ENCODE results near the gene LSM5. TPM values are rescaled to one million over a fixed set of nuclear protein-coding genes. Genes with fewer than 3 reads are reported as not detected.
"Not testable (repeated sequence)": the region's sequence is repeated elsewhere in the genome, so short reads cannot be mapped to it uniquely, and the experiment has no call there.

The LSM5 gene
- total RNA-seq, 1 experiment from 2014 or later: 86.8 TPM

DNA sequence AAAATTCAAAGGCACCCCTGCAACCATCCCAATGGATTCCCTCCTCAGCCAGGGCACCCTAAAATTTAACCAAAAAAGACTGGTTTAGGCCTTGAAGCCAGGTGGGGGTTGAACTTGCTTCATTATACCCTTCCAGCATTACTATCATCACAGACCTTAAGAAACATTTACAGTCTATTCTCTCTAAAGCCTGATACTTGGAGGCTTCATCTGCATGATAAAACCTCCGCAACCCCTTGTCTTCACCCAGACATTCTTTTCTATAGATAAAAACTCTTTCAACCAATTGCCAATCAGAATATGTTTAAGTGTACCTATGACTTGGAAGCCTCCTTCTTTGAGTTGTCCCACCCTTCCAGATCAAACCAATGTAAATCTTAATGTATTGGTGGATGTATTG lies 23.0 kb upstream of the LSM5 start:
- DNase-seq (ENCODE audit: low read depth, low spot score): no peak
- in situ Hi-C loops (cut with HindIII; ENCODE audit: low pct_unique_long_range_greater_than_20kb, low sequenced_read_pairs): no loop called here

DNA sequence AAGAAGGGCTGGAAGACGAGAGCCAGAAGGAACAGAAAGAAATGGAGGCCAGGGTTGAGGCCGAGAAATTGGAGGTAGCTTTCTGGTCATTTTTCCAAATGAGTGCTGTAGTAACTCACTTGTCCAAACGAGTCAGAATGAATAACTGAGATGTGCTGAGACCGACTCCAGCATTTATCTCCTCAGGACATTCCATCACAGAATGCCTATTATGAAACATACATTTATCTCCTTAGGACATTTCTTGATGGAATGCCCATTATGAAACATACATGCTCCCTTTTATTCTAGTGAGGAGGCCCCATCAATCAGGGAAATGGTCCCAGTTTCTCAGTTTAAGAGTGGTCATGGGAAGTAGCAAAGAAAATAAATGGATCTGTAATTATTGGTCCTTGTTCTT lies 21.6 kb upstream of the LSM5 start:
- no peak for DNase-seq (ENCODE audit: low read depth, low spot score)
- in situ Hi-C loops (cut with HindIII; ENCODE audit: low pct_unique_long_range_greater_than_20kb, low sequenced_read_pairs): no loop called here

- no peak for DNase-seq (ENCODE audit: low read depth, low spot score)
- in situ Hi-C loops (cut with HindIII; ENCODE audit: low pct_unique_long_range_greater_than_20kb, low sequenced_read_pairs): no loop called here
Observed at GRCh38 chr7:32507414-32507813, 17.2 kb upstream of the LSM5 start.

- peak; percentile 36 for DNase-seq (ENCODE audit: low read depth, low spot score)
- in situ Hi-C loops (cut with HindIII; ENCODE audit: low pct_unique_long_range_greater_than_20kb, low sequenced_read_pairs): no loop called here
Observed at GRCh38 chr7:32506266-32507054, 16.3 kb upstream of the LSM5 start.

- in situ Hi-C loops (cut with HindIII; ENCODE audit: low pct_unique_long_range_greater_than_20kb, low sequenced_read_pairs): no loop called here
- no peak for DNase-seq (ENCODE audit: low read depth, low spot score)
Observed at GRCh38 chr7:32502728-32503127, 12.5 kb upstream of the LSM5 start.

DNA sequence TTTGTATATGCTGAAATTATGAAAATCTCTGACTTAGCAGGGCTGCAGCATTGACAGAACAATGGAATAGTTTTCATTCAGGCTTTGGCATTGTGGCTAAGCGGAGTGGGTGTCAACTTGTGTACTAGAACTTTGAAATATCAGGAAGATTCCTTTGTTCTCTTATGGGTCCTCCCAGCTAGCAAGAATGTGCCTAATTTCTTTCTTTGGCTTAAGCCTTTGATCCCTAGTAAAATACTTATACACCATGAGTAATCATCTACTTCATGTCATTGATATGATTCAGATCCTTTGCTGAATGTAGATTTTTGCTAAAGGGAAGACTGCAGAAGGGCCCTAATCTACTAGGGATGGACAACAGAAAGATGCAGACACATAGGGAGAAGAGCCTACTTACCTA lies 11.3 kb upstream of the LSM5 start:
- no peak for DNase-seq (ENCODE audit: low read depth, low spot score)
- in situ Hi-C loops (cut with HindIII; ENCODE audit: low pct_unique_long_range_greater_than_20kb, low sequenced_read_pairs): no loop called here

DNA sequence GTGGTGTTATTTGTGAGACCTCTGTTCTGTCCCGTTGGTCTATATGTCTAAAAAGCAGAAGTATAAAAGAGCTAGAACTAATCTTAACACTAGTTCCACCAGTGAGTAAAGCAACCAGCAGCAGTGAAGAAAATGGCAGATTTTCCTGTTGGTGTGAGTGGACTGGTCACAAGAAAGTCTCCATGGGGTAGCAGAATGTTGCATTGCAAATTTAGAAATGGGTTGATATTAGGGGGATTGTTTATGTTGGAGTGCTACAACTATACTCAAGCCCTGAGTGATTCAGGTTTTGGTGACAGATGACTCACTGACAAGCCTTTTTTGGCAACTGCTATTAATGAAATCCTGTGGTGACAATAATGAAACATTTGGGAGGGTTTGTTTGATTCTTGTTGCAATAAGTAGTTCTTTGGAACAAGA lies 10.8 kb upstream of the LSM5 start:
- DNase-seq (ENCODE audit: low read depth, low spot score): no peak
- in situ Hi-C loops (cut with HindIII; ENCODE audit: low pct_unique_long_range_greater_than_20kb, low sequenced_read_pairs): no loop called here

GRCh38 chr7:32500216-32500615 lies 10.0 kb upstream of the LSM5 start:
- DNase-seq (ENCODE audit: low read depth, low spot score); in situ Hi-C loops (cut with HindIII; ENCODE audit: low pct_unique_long_range_greater_than_20kb, low sequenced_read_pairs): not testable (repeated sequence)

GRCh38 chr7:32499755-32500154 lies 9.6 kb upstream of the LSM5 start:
- in situ Hi-C loops (cut with HindIII; ENCODE audit: low pct_unique_long_range_greater_than_20kb, low sequenced_read_pairs); DNase-seq (ENCODE audit: low read depth, low spot score): not testable (repeated sequence)

DNA sequence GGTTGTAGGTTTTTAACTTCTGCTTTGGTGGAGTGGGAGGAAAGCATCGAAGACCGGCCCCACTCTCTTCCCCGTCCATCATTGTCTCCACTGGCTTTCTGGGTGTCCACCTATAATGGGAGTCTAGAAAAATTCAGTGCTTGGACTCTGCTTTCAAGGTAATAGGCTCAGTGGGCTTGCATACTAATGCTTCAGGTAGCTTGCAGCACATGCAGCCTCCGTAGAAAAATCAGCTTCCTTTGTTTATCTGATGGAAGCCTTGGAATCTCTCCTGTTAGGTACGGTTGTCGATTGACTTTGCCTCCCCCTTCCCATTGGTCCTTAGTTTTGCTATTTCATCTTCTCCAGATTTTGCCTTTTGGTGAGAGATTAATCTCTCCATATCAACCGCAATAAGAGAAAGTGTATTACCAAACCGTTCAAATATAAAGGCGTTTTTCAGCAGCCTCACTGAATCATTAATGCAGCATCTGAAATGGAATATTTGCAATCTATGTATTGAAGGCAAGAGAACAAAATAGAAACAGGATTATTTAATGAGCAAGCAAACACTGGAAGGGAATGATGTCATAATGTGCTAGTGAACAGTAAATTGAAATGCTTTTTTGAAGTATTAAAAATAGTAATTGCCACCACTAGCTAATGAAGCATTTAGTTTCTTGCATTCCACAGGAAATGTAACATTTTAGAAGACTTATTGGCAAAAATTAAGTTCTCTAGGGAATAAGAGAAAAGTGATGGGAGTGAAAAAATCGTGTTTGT lies 6.1 kb upstream of the LSM5 start:
- in situ Hi-C loops (cut with HindIII; ENCODE audit: low pct_unique_long_range_greater_than_20kb, low sequenced_read_pairs): no loop called here
- DNase-seq (ENCODE audit: low read depth, low spot score): no peak

DNA sequence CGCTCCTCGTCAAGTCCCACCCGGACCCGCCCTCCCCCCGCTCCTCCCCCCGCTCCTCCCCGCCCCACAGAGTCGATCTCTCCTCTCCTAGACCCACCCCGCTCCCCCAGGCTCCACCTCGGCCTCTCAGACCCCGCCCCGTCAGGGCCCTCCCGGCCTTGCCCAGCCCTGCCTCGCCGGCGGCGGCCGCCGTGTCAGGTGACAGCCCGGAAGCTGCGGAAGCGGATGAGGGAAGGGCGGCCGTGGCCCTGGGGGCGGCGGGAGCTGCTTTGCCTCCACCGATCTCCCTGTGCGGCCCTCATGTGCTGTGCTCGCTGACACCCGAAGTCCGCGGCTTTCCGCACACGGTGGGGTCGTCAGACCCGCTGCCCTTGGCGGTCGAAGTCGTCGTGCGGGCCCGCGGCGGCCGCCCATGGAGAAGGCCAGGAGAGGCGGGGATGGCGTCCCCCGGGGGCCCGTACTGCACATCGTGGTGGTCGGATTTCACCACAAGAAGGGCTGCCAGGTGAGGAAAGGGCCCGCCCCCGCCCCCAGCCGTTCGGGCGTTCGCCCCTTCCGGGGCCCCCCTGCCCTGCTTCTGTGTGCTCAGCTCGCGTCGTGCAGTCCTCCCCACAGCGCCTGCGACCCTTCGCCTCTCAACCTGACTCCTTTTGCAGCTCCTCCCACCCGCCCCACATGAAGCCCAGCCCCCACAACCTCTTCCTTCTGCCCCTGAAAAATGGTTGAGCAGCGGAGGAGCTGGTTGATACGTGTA lies 5.3 kb upstream of the LSM5 start, which contains the start of gene AVL9:
Gene AVL9, plus strand, starts transcription at position 192 of the 754 bp plus-strand sequence. Its CDS starts 221 bp downstream, at position 413.
- peak; percentile 98 for DNase-seq (ENCODE audit: low read depth, low spot score)
- in situ Hi-C loops (cut with HindIII; ENCODE audit: low pct_unique_long_range_greater_than_20kb, low sequenced_read_pairs): no loop called here

DNA sequence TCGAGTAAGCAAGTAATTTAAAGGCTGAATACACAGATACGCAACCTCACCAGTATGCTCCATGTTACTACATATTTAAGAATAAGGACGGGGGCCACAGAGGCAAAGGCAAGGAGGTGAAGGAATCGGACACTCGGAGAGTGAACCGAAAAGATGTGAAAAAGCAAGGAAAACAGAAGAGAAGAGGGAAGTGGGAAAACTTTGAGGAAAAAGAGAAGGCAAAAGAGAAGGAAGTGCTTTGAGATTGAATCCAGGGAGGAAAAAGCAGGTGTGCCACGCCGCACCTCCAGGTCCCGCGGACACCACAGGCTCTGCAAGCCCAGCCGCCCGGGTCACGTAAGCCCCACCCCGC lies 4.7 kb upstream of the LSM5 start:
- in situ Hi-C loops (cut with HindIII; ENCODE audit: low pct_unique_long_range_greater_than_20kb, low sequenced_read_pairs): no loop called here
- DNase-seq (ENCODE audit: low read depth, low spot score): no peak

- in situ Hi-C loops (cut with HindIII; ENCODE audit: low pct_unique_long_range_greater_than_20kb, low sequenced_read_pairs): no loop called here
Observed at GRCh38 chr7:32489788-32490126, 423 bp downstream of the LSM5 start.

GRCh38 chr7:32481921-32482320 lies 8.3 kb downstream of the LSM5 start:
- DNase-seq (ENCODE audit: low read depth, low spot score): no peak
- in situ Hi-C loops (cut with HindIII; ENCODE audit: low pct_unique_long_range_greater_than_20kb, low sequenced_read_pairs): no loop called here

More at GRCh38 chr7:32489788-32490126, 423 bp downstream of the LSM5 start:
- DNase-seq (ENCODE audit: low read depth, low spot score): no peak

DNA sequence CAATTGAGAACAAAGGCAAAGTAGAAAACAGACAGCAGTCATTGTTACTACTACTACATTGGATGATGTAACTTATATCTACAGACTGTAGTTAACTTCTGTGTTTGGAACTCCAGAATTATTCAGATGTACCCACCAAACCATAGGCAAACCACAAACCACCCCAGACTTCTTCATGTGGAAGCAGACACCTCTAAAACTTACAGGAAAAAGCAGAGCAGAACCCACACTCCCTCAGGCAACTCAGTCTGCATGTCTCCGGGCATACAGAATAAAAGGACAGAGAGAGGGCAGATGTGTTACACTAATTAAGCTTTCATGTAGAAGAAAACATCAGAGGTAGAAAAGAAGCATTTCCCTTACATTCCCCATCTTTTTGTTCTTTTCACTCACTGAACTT lies 9.0 kb downstream of the LSM5 start:
- DNase-seq (ENCODE audit: low read depth, low spot score): no peak
- in situ Hi-C loops (cut with HindIII; ENCODE audit: low pct_unique_long_range_greater_than_20kb, low sequenced_read_pairs): no loop called here

DNA sequence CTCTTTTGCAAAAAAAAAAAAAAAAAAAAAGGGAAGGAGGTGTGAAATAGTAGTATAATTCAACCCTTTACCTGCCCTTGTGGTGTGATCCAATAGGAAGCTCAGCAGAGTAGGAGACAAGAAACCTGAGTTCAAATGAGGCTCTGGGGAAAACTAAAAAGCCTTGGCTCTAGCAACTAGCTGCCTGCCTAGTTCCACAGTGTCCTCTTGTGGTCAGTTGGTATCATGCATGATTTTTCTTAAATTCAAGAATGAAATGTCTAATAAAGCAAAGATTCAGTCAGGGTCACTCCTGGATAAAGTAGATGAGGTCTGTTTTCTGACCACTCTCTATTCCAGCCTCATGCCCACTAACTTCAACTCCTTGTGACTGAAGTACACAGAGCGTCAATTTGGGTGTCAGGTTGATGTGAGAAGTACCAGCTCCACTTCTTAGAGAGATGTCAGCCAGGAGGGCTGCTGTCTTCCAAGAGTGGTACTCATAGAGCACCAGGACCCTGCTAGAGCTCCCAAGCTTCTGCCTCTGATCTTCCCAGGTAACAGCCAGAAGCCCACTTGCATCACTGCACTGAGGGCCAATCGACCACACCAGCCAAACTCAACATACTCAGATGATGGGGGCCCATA lies 10.5 kb downstream of the LSM5 start:
- in situ Hi-C loops (cut with HindIII; ENCODE audit: low pct_unique_long_range_greater_than_20kb, low sequenced_read_pairs): no loop called here
- DNase-seq (ENCODE audit: low read depth, low spot score): peak; percentile 81

DNA sequence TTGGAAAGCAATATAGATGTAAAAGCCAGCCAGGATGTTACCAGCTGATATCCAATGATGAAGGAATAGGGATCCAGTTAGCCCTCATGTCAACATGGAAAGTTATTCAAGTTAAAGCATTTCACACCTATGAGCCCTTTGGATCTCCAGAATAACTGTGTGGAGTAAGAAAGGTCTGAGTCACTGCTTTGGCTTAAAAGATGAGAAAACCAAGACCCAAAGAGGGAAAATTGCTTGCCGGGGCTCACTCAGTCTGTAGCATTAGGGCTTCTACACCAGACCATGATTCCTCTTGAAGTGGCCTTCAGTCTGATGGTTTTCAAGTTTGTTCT lies 12.6 kb downstream of the LSM5 start:
- in situ Hi-C loops (cut with HindIII; ENCODE audit: low pct_unique_long_range_greater_than_20kb, low sequenced_read_pairs): no loop called here
- no peak for DNase-seq (ENCODE audit: low read depth, low spot score)

Data from SK-MEL-5 (cell line).